VCaP (cell line): ENCODE measurements around the gene MYBPC2.
"Not testable (repeated sequence)": the region's sequence is repeated elsewhere in the genome, so short reads cannot be mapped to it uniquely, and the experiment has no call there.

ENCODE experiments used
- H3K27ac ChIP-seq: fragments of 450-650 bp; 2 replicates; pipeline ENCODE4 v1.5.1; 2017
- TF ChIP-seq, protein P1 (sequence below): fragments of 450-650 bp; conservative IDR thresholded peaks from 2 replicates; pipeline ENCODE4 v1.5.1; 2017; ENCODE audit warnings: mild to moderate bottlenecking, moderate library complexity

The MYBPC2 gene

DNA sequence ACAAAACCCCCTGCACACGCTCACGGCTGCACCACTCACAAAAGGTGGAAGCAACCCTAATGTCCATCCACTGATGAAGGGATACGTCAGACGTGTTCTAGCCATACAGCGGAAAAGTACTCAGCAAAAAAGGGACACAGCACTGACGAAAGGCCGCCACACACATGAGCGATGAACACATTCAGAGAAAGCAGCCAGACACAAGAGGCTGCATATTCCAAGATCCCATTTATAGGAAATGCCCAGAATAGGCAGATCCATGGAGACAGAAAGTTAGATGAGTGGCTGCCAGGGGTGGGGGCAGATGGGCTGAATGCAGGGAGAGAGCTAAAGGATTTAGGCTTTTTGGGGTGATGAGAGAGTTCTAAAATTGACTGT is 44.8 kb upstream of the MYBPC2 start:
- no peak overlapping the region for H3K27ac ChIP-seq
- TF ChIP-seq, protein P1, sequence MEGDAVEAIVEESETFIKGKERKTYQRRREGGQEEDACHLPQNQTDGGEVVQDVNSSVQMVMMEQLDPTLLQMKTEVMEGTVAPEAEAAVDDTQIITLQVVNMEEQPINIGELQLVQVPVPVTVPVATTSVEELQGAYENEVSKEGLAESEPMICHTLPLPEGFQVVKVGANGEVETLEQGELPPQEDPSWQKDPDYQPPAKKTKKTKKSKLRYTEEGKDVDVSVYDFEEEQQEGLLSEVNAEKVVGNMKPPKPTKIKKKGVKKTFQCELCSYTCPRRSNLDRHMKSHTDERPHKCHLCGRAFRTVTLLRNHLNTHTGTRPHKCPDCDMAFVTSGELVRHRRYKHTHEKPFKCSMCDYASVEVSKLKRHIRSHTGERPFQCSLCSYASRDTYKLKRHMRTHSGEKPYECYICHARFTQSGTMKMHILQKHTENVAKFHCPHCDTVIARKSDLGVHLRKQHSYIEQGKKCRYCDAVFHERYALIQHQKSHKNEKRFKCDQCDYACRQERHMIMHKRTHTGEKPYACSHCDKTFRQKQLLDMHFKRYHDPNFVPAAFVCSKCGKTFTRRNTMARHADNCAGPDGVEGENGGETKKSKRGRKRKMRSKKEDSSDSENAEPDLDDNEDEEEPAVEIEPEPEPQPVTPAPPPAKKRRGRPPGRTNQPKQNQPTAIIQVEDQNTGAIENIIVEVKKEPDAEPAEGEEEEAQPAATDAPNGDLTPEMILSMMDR = no peak

DNA sequence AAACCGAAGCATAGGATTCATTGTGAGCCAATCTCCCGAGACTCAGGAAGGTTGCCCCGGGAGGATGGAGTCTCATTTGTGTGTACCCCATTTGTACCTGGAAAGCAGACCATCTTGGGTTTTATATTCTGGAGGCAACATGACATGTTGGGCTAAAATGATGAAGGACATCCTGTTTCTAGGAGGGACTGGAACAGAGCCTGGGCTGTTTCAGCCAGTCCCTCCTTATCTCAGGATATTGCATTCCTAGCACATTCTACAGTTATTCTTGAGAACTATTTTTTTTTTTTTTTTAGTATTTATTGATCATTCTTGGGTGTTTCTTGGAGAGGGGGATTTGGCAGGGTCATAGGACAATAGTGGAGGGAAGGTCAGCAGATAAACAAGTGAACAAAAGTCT is 42.4 kb upstream of the MYBPC2 start:
- not testable (repeated sequence) for H3K27ac ChIP-seq

DNA sequence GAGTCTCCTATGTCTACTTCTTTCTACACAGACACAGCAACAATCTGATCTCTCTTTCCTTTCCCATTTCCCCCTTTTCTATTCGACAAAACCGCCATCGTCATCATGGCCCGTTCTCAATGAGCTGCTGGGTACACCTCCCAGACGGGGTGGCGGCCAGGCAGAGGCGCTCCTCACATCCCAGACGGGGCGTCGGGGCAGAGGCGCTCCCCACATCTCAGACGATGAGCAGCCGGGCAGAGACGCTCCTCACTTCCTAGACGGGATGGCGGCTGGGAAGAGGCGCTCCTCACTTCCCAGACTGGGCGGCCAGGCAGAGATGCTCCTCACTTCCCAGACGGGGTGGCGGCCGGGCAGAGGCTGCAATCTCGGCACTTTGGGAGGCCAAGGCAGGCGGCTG is 41.7 kb upstream of the MYBPC2 start:
- H3K27ac ChIP-seq = not testable (repeated sequence)

DNA sequence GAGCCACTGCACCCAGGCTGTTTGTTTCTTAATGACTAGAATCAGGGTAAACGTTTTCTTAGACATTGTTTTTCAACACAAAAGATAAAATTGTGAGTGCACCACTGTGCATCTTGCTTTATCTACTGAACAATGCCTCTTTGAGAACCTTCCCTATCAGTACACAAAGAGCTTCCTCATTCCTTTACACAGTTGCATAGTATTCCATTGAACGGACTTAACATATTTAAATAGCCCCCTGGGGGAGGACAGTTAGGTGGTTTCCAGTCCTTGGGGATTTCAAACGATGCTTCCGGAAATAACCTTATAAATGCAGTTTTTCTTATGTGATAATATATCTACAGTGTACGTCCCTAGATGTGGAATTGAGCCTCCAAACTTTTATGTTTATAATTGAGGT is 39.9 kb upstream of the MYBPC2 start:
- TF ChIP-seq, protein P1 = no peak
- no peak overlapping the region for H3K27ac ChIP-seq

DNA sequence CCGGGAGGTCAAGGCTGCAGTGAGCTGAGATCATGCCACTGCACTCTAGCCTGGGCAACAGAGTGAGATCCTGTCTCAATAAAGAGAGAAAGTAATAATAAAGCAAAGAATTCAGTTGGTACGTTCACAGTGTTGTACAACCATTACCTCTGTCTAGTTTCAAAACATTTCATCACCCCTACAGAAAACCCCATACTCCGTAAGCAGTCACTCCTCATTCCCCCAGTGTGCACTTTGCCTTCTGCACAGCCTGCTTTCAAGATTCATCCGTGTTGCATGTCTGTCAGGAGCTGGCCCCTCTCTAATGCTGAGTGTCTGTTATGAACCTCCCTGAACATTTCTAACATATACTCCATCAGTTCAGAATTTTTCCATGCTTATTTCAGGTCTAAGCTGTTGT is 39.1 kb upstream of the MYBPC2 start:
- H3K27ac ChIP-seq = no peak overlapping the region

DNA sequence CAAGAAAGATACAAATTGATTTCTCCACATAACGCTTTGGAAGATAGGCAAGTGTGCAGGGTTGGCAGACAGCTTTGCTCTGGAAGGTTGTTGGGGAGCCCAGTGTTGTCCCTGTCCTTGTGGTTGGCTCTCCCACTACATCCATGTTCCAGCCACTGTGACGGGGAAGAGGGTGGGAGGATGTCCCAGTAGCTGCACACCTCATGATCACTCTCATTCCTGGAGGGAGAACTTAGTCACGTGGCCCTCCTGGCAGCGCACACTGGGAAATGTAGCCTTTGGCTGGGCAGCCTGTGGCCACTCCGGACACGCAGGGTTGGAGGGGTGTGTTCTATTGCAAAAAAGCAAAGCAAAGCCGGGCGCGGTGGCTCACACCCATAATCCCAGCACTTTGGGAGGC is 38.7 kb upstream of the MYBPC2 start:
- TF ChIP-seq, protein P1 = no peak
- H3K27ac ChIP-seq = no peak overlapping the region

More for the DNA sequence above, 39.1 kb upstream of the MYBPC2 start:
- TF ChIP-seq, protein P1 = no peak

DNA sequence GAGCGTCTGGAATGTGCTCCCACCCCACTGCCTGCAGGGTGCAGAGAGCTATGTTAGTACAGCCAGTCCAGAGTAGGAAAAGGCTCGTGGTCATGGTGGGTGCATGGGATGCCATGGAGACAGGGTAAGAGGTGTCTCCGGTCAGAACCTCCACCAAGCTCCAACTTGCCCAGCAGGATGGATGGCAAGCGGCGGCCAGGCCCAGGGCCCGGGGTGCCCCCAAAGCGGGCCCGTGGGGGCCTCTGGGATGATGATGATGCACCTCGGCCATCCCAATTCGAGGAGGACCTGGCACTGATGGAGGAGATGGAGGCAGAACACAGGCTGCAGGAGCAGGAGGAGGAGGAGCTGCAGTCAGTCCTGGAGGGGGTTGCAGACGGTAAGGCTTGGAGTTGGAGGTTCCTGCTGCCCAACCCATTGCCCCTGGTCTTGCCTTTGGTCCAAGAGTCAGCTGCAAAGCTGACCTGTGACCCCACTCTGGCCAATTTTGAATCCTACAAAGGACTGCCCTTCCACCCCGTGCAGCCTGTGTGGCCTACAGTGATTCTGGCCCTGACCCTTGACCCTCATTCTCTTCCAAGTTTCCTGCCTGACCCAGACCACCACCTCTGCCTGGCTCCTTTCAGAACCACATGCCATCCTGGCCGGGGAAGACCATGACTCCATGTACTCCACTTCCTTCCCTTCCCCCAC is 33.9 kb upstream of the MYBPC2 start:
- TF ChIP-seq, protein P1 = no peak
- H3K27ac ChIP-seq = no peak overlapping the region

DNA sequence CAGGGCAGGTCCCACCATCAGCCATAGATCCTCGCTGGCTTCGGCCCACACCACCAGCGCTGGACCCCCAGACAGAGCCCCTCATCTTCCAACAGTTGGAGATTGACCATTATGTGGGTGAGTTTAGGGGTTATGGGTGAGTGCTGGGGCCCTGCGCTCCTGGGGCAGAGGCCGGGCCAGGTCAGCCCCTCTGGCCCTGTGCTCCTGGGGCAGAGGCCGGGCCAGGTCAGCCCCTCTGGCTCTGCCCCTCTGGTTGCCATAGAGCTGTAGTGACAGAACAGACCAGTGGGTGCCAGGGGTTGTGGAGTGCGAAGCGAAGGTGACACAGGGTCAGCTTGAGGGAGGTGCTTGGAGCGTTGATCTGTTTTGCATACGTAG is 33.3 kb upstream of the MYBPC2 start:
- no peak overlapping the region for H3K27ac ChIP-seq
- TF ChIP-seq, protein P1 = no peak
